Transverse colon (tissue), 4 donors: Measurements from ENCODE around the gene C3orf20.

Experiments used
- EP300 ChIP-seq: sonication (generic); formaldehyde crosslinking; IDR thresholded peaks from one replicate; pipeline ENCODE4 v1.6.1; 2017; ENCODE audit warnings: antibody characterized with exemption, low read depth
- POLR2A ChIP-seq: fragments of 450-650 bp; IDR thresholded peaks from one replicate; pipeline ENCODE4 v1.6.1; 2016; ENCODE audit warnings: antibody characterized with exemption, mild to moderate bottlenecking, moderate library complexity
- POLR2AphosphoS5 ChIP-seq, 3 donors: sonication (generic); formaldehyde crosslinking; IDR thresholded peaks; one replicate each; pipeline ENCODE4 v1.6.1; 2016; ENCODE audit warnings: antibody characterized with exemption in 3 of 3
- TF ChIP-seq, protein P1 (sequence below), 5 experiments: fragments of 200-600 bp in 3 of 5; fragments of 450-650 bp in 2 of 5; sonication (generic) in 3 of 5; IDR thresholded peaks; 1 replicate in 2 of 5; 2 replicates in 3 of 5; pipeline ENCODE4 v1.5.1; 2016 to 2017; ENCODE audit warnings: antibody characterized with exemption in 5 of 5, inconsistent platforms in 3 of 5, mild to moderate bottlenecking in 2 of 5, moderate library complexity in 1 of 5

DNA sequence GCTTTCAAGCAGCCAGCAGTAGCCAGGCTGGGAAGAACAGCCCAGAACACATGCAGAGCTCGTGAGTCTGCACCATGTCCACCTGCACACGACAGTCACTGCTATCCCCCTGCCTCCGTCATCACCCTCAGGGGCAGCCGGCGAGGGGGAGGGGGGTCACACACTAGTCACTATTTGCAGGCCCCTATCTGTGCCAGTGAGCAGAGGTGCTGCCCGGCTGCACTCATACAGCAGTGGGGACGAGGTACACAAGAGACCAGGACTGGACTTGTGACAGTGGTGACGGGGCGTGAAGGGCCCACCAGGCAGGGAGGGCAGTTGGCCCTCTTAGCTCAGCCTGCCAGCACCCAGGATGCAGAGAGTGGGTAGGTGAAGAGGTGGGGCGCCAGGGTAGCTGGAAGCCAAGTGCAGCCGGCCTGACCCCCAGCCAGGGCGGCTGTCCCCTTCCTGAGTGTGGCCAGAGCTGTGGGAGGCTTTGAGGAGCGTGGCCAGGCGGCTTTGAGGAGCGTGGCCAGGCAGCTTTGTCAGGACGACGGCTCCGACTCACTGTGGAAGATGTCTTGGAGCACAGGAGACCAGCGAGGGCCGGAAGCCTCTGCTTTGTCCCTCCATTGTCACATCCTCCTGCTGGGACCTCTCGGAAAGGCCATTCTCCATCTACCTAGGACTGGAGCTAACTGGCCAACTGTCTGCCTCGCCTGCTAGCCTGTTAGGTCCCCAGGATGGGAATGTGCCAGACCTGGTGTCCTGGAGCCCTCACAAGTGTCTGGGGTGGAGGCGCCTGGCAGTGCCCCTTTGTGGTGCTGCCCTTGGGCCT, 91.7 kb downstream of the C3orf20 start:
- TF ChIP-seq, protein P1, sequence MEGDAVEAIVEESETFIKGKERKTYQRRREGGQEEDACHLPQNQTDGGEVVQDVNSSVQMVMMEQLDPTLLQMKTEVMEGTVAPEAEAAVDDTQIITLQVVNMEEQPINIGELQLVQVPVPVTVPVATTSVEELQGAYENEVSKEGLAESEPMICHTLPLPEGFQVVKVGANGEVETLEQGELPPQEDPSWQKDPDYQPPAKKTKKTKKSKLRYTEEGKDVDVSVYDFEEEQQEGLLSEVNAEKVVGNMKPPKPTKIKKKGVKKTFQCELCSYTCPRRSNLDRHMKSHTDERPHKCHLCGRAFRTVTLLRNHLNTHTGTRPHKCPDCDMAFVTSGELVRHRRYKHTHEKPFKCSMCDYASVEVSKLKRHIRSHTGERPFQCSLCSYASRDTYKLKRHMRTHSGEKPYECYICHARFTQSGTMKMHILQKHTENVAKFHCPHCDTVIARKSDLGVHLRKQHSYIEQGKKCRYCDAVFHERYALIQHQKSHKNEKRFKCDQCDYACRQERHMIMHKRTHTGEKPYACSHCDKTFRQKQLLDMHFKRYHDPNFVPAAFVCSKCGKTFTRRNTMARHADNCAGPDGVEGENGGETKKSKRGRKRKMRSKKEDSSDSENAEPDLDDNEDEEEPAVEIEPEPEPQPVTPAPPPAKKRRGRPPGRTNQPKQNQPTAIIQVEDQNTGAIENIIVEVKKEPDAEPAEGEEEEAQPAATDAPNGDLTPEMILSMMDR (IDR thresholded peaks at IDR 0.05): no peak
- TF ChIP-seq POLR2A (no peak), POLR2AphosphoS5 (IDR thresholded peaks at IDR 0.05) (no peak), EP300 (no peak)
